PC-9 (cell line): ENCODE measurements around the gene TMPRSS12.

Experiments used
- EZH2 ChIP-seq: fragments of 200-600 bp; sonication (generic); IDR thresholded peaks from 2 replicates; pipeline ENCODE4 v1.8.0; 2017; ENCODE audit warnings: antibody characterized with exemption, low read depth
- TF ChIP-seq, protein P1 (sequence below): fragments of 200-600 bp; sonication (generic); conservative IDR thresholded peaks from 2 replicates; pipeline ENCODE4 v1.6.1; 2017; ENCODE audit warnings: mixed run types, antibody characterized with exemption, mild to moderate bottlenecking, moderate library complexity

DNA sequence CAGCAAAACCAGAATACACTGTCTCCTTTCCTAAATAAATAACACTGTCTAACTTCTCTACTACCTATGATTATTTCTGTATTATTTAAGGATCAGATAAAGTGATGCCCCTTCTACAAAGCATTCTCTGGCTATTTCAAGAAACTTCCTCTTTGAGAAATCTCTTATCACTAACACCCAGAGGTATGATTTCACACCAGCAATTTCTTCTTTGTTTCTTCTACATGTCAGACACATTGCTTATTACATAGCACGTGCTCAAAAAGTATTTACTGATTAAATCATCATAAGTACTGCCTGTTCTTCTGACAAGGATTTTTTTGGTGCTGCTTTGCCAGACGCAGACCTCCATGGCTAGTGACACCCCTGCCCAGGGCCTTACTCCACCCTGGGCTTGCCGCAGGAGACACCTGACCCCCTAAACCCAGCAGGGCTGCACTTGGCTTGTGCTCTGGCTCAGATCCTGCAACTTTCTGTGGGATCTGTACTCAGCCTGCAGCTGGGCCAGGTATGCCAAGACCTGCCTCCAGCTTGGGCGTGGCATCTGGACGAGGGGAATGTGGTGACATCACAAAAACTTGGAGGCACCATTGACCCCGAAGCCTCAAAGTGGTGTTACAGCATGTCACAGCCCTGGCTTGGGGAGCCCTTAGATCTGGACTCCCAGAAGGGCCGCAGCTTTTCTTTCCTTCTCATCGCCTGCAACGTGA, 94.2 kb downstream of the TMPRSS12 start:
- TF ChIP-seq, protein P1, sequence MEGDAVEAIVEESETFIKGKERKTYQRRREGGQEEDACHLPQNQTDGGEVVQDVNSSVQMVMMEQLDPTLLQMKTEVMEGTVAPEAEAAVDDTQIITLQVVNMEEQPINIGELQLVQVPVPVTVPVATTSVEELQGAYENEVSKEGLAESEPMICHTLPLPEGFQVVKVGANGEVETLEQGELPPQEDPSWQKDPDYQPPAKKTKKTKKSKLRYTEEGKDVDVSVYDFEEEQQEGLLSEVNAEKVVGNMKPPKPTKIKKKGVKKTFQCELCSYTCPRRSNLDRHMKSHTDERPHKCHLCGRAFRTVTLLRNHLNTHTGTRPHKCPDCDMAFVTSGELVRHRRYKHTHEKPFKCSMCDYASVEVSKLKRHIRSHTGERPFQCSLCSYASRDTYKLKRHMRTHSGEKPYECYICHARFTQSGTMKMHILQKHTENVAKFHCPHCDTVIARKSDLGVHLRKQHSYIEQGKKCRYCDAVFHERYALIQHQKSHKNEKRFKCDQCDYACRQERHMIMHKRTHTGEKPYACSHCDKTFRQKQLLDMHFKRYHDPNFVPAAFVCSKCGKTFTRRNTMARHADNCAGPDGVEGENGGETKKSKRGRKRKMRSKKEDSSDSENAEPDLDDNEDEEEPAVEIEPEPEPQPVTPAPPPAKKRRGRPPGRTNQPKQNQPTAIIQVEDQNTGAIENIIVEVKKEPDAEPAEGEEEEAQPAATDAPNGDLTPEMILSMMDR, result no peak
- TF ChIP-seq EZH2, result no peak
